HepG2 (cell line): ENCODE results near the gene TLK1. TPM values are rescaled to one million over a fixed set of nuclear protein-coding genes. Genes with fewer than 3 reads are reported as not detected.
A peak's percentile ranks its signal among the peaks of the same experiment; 100 is the strongest.

Source experiments
- ARID3A ChIP-seq: IDR thresholded peaks from 2 replicates; pipeline ENCODE4 v1.6.1; 2012; ENCODE audit warnings: low read depth, low read length, improper control_type of control experiment
- DMAP1 ChIP-seq: IDR thresholded peaks from 2 replicates; pipeline ENCODE4 v1.6.1; 2016
- DNMT1 ChIP-seq: sonication (generic); formaldehyde crosslinking; IDR thresholded peaks from 2 replicates; pipeline ENCODE4 v1.5.1; 2020; ENCODE audit warnings: mild to moderate bottlenecking, missing genetic modification reagents
- FIP1L1 ChIP-seq: fragments of 200-400 bp; formaldehyde crosslinking; IDR thresholded peaks from 2 replicates; pipeline ENCODE4 v1.6.1; 2018; ENCODE audit warnings: low read depth, mild to moderate bottlenecking, low read length, moderate library complexity, borderline replicate concordance; ENCODE audit not compliant: insufficient read depth
- FOXA1 ChIP-seq, 2 experiments: fragments of 450-650 bp in 1 of 2; sonication (generic) in 1 of 2; formaldehyde crosslinking in 1 of 2; IDR thresholded peaks; 2 replicates each; pipeline versions ENCODE4 v1.4.0 to v1.6.1; 2016 to 2020; ENCODE audit warnings: missing genetic modification reagents in 1 of 2
- FUBP1 ChIP-seq: sonication (generic); formaldehyde crosslinking; IDR thresholded peaks from 2 replicates; pipeline ENCODE4 v1.5.1; 2020; ENCODE audit warnings: missing genetic modification reagents, mild to moderate bottlenecking, borderline replicate concordance
- HDAC1 ChIP-seq: sonication (generic); formaldehyde crosslinking; IDR thresholded peaks from 2 replicates; pipeline ENCODE4 v1.5.1; 2020; ENCODE audit warnings: mild to moderate bottlenecking, missing genetic modification reagents
- ISX ChIP-seq: sonication (generic); formaldehyde crosslinking; conservative IDR thresholded peaks from 2 replicates; pipeline ENCODE4 v1.5.0; 2020; ENCODE audit warnings: missing genetic modification reagents
- MED1 ChIP-seq: sonication (generic); formaldehyde crosslinking; IDR thresholded peaks from 2 replicates; pipeline ENCODE4 v1.4.0; 2020; ENCODE audit warnings: missing genetic modification reagents
- MEIS2 ChIP-seq: sonication (generic); formaldehyde crosslinking; IDR thresholded peaks from 2 replicates; pipeline ENCODE4 v1.9.0; 2021; ENCODE audit warnings: mild to moderate bottlenecking, missing genetic modification reagents
- MYC ChIP-seq: sonication (generic); formaldehyde crosslinking; IDR thresholded peaks from 2 replicates; pipeline ENCODE4 v1.9.0; 2021; ENCODE audit warnings: missing genetic modification reagents, borderline replicate concordance
- NFE2L2 ChIP-seq: fragments of 150-350 bp; IDR thresholded peaks from 2 replicates; pipeline ENCODE4 v1.6.1; 2014; ENCODE audit warnings: low read length
- NFRKB ChIP-seq: fragments of 450-650 bp; IDR thresholded peaks from 2 replicates; pipeline ENCODE4 v1.6.1; 2017
- ONECUT2 ChIP-seq: sonication (generic); formaldehyde crosslinking; IDR thresholded peaks from 2 replicates; pipeline ENCODE4 v1.4.0; 2020; ENCODE audit warnings: missing genetic modification reagents
- PHF21A ChIP-seq: sonication (generic); formaldehyde crosslinking; IDR thresholded peaks from 2 replicates; pipeline ENCODE4 v1.5.0; 2020; ENCODE audit warnings: mild to moderate bottlenecking, missing genetic modification reagents
- POLR2AphosphoS5 ChIP-seq: IDR thresholded peaks from 2 replicates; pipeline ENCODE4 v1.6.1; 2012; ENCODE audit warnings: low read depth, low read length
- PRMT3 ChIP-seq: sonication (generic); formaldehyde crosslinking; IDR thresholded peaks from 2 replicates; pipeline ENCODE4 v1.8.1; 2022; ENCODE audit warnings: low read depth, mild to moderate bottlenecking, moderate library complexity, missing genetic modification reagents, borderline replicate concordance
- RARA ChIP-seq: IDR thresholded peaks from 2 replicates; pipeline ENCODE4 v1.6.1; 2016; ENCODE audit warnings: missing genetic modification reagents, missing compliant biosample characterization
- SMYD3 ChIP-seq: sonication (generic); formaldehyde crosslinking; IDR thresholded peaks from 2 replicates; pipeline ENCODE4 v1.8.1; 2023; ENCODE audit warnings: mild to moderate bottlenecking, missing genetic modification reagents
- SP1 ChIP-seq, 2 experiments: fragments of 450-650 bp in 1 of 2; sonication (generic) in 1 of 2; formaldehyde crosslinking in 1 of 2; IDR thresholded peaks; 2 replicates each; pipeline versions ENCODE4 v1.4.0 to v1.6.1; 2016 to 2020; ENCODE audit warnings: missing genetic modification reagents in 1 of 2
- TBX3 ChIP-seq: fragments of 450-650 bp; IDR thresholded peaks from 2 replicates; pipeline ENCODE4 v1.6.1; 2017; ENCODE audit warnings: antibody characterized with exemption, mild to moderate bottlenecking, inconsistent platforms, borderline replicate concordance
- ZFP36L1 ChIP-seq: sonication (generic); formaldehyde crosslinking; IDR thresholded peaks from 2 replicates; pipeline ENCODE4 v1.8.0; 2022; ENCODE audit warnings: mild to moderate bottlenecking, missing genetic modification reagents, moderate library complexity
- ZNF138 ChIP-seq: sonication (generic); formaldehyde crosslinking; IDR thresholded peaks from 2 replicates; pipeline ENCODE4 v1.5.0; 2020; ENCODE audit warnings: mild to moderate bottlenecking, low read depth, missing genetic modification reagents
- ZNF430 ChIP-seq: sonication (generic); formaldehyde crosslinking; IDR thresholded peaks from 2 replicates; pipeline ENCODE4 v1.9.0; 2021; ENCODE audit warnings: mild to moderate bottlenecking, missing genetic modification reagents
- ZNF496 ChIP-seq: sonication (generic); formaldehyde crosslinking; IDR thresholded peaks from 2 replicates; pipeline ENCODE4 v1.8.1; 2023; ENCODE audit warnings: mild to moderate bottlenecking, moderate library complexity, missing genetic modification reagents; ENCODE audit not compliant: insufficient replicate concordance
- ZNF552 ChIP-seq: sonication (generic); formaldehyde crosslinking; IDR thresholded peaks from 2 replicates; pipeline ENCODE4 v1.9.0; 2022; ENCODE audit warnings: missing genetic modification reagents, mild to moderate bottlenecking, borderline replicate concordance
- ZNF773 ChIP-seq: sonication (generic); formaldehyde crosslinking; IDR thresholded peaks from 2 replicates; pipeline ENCODE4 v1.4.0; 2020; ENCODE audit warnings: missing genetic modification reagents, borderline replicate concordance
- ZNF850 ChIP-seq: sonication (generic); formaldehyde crosslinking; conservative IDR thresholded peaks from 2 replicates; pipeline ENCODE4 v1.9.0; 2021; ENCODE audit warnings: mild to moderate bottlenecking, missing genetic modification reagents
- polyA plus RNA-seq, 8 experiments: library from polyadenylated mRNA; depleted of rRNA in 3 of 8; stranded (reverse) in 7 of 8; unstranded in 1 of 8; fragments of >200 nt; fragmentation: Illumina TruSeq in 4 of 8; extraction: Trizol in 4 of 8; gene quantifications; 2 replicates each; pipeline versions ENCODE4 v1.2.1 to v1.2.3, GENCODE V29; 2011 to 2016; ENCODE audit warnings: low read depth in 4 of 8, missing spikeins in 1 of 8, mixed read lengths in 1 of 8; ENCODE audit not compliant: insufficient read depth in 1 of 8
- total RNA-seq, 5 experiments: library from RNA; depleted of rRNA; stranded (reverse); fragments of >200 nt; fragmentation: Illumina TruSeq; extraction: Trizol; gene quantifications; 2 replicates each; pipeline ENCODE4 v1.2.3, GENCODE V29; 2016; ENCODE audit warnings: low read depth in 1 of 5

The TLK1 gene
- total and polyA plus RNA-seq, 2 of the 13 experiments (the other 11 are each of a cell fraction or from before 2014, with no cell fraction given) = 16.8 to 28.7 TPM

GRCh38 chr2:171149986-171150693 is 10.6 kb downstream of the TLK1 start (continued):
- no peak for TF ChIP-seq PHF21A (CRISPR knock-in tag)
- TF ChIP-seq TBX3 = no peak
- peak; percentile 54; the same call in 1 of the 2 replicates for TF ChIP-seq RARA
- no peak for TF ChIP-seq ISX (CRISPR knock-in tag)
- no peak for TF ChIP-seq DNMT1 (CRISPR knock-in tag)
- TF ChIP-seq ARID3A = peak; percentile 81; the same call in 1 of the 2 replicates
- TF ChIP-seq HDAC1 = no peak
- no peak for TF ChIP-seq FUBP1 (CRISPR knock-in tag)
- no peak for TF ChIP-seq SP1 (IDR thresholded peaks at IDR 0.05)
- no peak for TF ChIP-seq SP1 (CRISPR knock-in tag; IDR thresholded peaks at IDR 0.05)
- TF ChIP-seq ZNF552 (CRISPR knock-in tag) = no peak
- TF ChIP-seq FOXA1 (IDR thresholded peaks at IDR 0.05) = no peak
- 0 out of 2 replicates have a peak, but pooled peaks have one; percentile 10 for TF ChIP-seq FOXA1 (CRISPR knock-in tag; IDR thresholded peaks at IDR 0.05)
- TF ChIP-seq ZNF496 (CRISPR knock-in tag) = no peak
- TF ChIP-seq ONECUT2 (CRISPR knock-in tag) = no peak
- no peak for TF ChIP-seq FIP1L1
- no peak for TF ChIP-seq MYC (CRISPR knock-in tag)
- TF ChIP-seq ZNF430 (CRISPR knock-in tag) = no peak
- TF ChIP-seq NFRKB = no peak
- no peak for TF ChIP-seq POLR2AphosphoS5
- no peak for TF ChIP-seq SMYD3 (CRISPR knock-in tag)
- TF ChIP-seq MED1 (CRISPR knock-in tag) = peak; percentile 34; the same call in 1 of the 2 replicates
- TF ChIP-seq DMAP1 = 0 out of 2 replicates have a peak, but pooled peaks have one; percentile 45
- TF ChIP-seq ZNF773 (CRISPR knock-in tag) = no peak
- TF ChIP-seq ZFP36L1 (CRISPR knock-in tag) = 0 out of 2 replicates have a peak, but pooled peaks have one; percentile 31
- no peak for TF ChIP-seq ZNF138 (CRISPR knock-in tag)
- TF ChIP-seq MEIS2 = 0 out of 2 replicates have a peak, but pooled peaks have one; percentile 35
- TF ChIP-seq NFE2L2 = no peak
- TF ChIP-seq ZNF850 = no peak
- no peak for TF ChIP-seq PRMT3 (CRISPR knock-in tag)
